GM18867 (cell line): ENCODE measurements around the gene IGFN1.
"Not testable (repeated sequence)": the region's sequence is repeated elsewhere in the genome, so short reads cannot be mapped to it uniquely, and the experiment has no call there.

ENCODE experiments used
- ATAC-seq: cut with Tn5 transposase; IDR thresholded peaks from one replicate; pipeline ENCODE4 v1.9.1; 2021; ENCODE audit warnings: mild to moderate bottlenecking, moderate library complexity; ENCODE audit not compliant: unreplicated experiment

The IGFN1 gene

DNA sequence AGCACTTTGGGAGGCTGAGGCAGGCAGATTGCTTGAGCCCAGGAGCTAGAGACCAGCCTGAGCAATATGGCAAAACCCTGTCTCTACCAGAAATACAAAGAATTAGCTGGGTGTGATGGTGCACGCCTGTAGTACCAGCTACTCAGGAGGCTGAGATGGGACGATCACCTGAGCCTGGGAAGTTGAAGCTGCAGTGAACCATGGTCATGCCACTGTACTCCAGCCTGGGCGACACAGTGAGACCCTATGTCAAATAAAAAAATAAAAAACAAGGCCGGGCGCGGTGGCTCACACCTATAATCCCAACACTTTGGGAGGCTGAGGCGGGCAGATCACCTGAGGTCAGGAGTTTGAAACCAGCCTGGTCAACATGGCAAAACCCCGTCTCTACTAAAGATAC lies 27.6 kb upstream of the IGFN1 start:
- not testable (repeated sequence) for ATAC-seq

DNA sequence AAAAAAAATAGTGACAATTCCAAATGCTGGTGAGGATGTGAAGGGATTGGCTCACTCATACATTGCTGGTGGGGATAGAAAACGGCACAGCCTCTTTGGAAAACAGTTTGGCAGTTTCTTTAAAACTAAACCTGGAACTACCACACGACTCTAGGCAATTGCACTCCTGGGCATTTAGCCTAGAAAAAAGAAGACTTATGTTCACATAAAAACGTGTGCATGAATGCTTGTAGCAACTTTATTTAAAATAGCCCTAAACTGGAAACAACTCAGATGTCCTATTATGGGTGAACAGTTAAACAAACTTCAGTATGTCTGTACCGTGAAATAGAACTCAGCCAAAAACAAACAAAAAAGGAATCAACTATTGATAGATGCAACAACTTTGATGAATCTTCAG lies 26.9 kb upstream of the IGFN1 start:
- no peak for ATAC-seq

DNA sequence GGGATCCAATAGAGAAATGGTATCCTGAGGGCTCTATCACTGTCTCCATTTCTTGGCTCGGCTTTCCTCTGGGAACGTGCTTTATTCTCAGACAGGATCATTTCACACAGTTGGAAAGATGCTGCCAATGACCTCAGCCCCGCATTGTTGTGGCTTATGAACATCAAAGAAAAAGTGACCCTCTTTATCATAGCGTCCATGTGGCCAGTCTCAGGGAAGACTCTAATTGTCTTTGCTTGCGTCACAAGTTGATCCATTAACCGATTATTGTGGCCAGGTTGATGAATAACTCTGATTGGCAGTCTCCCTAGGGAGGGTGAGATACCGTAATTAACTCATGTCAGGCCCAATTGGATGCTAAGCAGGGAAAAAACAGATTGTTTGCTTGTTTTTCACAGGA lies 26.0 kb upstream of the IGFN1 start:
- ATAC-seq, result no peak

DNA sequence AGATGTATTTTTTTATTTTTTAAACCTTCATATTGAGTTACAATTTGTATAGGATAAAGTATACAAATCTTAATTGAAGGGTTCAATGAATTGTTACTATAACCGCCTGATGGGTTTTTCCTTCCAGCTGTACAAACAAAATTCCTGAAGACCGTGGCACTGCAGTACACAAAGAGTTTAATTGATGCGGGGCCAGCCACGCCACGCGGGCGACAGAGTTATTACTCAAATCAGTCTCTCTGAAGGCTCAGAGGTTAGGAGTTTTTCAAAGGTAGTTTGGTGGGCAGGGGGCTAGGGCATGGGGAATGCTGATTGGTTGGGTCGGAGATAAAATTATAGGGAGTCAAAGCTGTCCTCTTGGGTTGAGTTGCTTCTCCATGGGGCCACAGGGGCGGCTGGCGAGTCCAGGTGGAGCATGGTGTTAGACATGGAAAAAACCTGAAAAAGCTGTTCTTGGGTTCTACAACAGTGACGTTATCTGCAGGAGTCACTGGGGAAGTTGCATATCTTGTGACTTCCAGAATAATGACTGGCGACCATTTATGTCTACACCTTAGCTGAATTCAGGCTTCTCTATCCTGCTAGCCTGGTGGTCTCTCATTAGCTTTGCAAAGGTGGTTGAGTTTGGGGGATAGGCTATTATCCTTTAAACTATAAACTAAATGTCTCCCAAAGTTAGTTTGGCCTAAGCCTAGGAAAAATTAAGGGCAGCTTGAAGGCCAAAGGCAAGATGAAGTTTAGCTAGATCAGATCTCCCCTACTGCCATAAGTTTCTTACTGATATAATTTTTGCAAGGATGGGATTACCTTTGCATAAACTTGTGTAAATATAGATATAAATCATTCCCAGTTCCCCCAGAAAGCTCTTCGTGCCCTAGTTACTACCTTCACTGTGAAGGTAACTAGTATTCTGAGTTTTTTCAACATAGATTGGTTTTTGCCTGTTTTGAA lies 23.3 kb upstream of the IGFN1 start:
- no peak for ATAC-seq

DNA sequence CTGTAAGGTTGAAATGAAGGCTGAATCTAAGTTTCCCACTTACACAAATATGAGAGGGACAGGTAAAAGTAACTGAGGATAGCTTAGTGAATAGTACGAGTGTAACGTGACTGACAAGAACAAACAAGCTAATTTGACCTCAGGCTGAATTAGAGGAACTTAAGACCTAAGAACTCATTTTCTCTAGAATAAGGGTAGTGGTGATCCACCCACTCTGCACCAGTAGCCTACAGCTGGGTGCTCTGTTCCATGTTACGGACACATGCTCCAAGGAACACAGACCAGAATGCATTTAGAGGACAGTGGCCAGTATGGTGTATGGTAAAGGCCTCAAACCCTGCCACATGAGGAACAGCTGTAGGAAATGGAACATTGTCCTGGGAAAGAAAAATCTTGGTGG lies 21.4 kb upstream of the IGFN1 start:
- ATAC-seq, result no peak

DNA sequence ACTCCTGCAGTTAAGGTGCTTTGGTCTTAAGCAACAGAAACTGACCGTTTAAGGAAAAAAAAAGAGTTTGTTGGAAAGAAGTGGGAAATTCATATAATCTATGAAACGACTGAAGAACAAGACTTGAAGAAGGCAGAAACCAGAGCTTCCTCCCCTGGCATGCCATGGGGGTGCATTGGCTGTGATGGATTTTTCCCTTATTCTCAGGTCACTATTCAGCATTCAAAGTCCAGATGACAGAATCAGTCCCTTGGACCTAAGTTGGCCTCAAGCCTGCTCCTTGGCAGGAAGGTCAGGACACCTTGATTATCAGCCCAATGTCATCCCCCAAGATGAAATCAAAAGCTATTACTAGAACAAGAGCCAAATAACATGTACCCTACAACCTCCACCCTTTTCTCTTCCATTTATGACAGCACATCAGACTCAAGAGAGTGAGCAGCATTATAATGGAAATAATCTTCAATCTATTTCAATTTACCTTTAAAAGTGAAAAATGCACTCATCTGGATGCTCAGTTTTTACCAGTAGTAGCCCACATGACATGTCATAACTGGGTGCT lies 20.6 kb upstream of the IGFN1 start:
- ATAC-seq, result no peak

DNA sequence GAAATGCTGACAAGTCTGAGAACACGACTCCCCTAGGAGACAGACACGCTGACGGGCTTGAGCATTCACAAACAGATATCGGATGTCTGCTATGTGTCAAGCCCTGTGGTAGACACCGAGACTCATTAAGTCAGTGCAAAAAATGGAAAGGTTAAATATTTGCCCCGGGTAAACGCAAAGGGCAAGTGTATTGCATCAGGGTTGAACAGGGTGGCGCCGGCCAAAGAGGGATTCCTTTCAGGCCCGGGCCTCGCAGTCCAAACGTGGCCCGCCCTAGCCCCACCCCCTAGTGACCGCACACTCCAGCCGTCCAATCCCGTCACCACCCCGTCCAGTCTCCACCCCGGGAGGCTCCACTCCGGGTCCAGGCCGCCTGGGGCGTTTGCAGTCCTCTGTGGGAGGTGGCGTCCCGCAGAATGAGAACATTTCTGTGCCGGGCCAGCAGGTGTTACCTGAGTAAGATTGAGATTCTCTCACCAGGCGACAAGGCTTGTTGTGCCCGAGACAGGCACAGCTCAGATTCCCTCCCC lies 20.0 kb upstream of the IGFN1 start:
- peak; percentile 97 for ATAC-seq

DNA sequence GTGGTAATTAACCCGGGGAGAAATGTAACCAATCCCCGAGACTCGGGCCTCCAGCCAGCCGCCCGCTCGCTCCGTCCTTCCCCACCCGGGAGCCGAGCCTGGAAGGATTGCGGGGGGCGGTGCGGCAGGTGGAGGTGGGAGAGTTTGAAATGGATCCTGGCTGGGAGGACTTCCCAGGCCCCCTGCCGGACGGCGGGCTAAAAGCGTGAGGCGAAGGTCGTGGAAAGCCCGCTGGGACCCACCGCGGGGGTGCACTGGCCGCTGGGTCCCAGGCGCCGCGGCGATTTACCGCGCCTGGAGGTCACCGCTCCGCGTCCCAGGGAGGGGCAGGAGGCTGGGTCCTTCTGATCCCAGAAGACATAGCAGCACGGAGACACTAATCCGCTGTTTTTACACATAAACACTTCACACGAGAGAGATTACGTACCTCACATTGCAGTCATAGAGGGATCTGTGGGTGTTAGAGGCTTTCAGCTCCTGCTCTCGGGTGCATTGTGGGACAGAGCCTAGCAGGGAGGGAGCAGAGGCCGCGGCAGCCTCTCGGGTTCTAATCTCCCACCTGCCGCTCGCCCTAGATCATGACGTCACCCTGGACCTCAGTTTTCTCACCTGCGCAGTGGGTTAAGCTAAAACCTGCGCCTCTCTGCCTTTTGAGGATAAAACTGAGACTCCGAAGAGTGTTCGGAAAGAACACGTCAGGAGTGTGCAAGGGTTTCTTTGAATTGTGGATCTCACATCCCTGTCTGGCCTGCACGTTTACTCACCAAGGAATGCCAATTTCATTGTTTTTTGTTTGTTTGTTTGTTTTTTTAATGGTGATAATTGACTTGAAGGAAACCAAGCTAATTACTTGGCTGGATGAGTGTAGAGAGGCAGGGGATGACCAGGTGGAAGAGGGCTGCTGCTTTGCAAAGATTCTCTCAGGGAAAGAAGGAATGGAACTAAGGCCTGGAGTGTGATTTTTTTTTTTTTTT lies 19.3 kb upstream of the IGFN1 start:
- peak; percentile 36 for ATAC-seq

DNA sequence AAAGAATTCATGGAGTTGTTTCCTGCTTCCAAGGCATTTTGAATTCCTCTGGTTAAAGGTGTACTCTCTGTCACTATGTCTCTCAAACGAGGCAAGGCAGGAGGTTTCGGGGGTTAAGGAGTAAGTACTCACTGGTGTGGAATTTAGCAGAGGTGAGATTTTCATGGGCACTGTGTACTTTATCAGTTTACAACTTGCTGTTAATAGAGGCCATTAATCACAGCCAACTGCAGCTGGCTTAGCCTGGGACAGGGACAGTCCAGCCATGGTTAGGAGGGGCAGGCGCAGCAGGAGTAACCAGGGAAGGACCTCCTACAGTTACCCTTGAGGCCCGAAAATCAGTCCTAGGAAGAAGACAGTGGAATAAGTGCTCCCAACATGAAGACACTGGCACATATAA lies 18.3 kb upstream of the IGFN1 start:
- ATAC-seq, result no peak

DNA sequence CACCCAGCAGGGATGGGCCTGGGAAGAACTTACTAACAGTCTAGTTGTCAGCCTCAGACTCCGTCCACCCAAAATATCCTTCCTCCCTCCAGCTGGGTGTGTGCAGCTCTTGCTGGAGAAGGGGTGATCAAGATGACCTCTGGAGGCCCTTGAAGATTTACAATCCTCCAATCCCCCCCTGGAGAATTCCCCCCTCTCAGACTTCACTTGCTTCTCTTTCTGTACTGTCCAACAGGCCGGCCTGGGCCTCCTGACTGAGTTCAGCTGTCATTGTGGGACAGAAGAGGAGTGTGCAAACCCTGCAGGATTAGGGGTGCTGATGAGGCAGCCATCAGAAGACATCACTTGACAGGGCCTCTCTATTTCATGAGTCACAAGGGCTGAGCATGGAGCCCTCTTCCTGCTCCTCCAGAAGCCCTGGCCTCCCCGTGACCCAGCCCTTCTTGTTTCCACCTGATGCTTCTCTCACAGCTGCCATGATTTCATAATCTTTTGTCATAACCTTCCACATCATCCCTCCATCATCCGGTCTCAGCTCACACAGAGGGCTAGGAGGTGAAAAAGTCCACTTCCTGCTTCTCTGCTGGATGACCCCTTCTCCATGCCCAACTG lies 17.5 kb upstream of the IGFN1 start:
- no peak for ATAC-seq

DNA sequence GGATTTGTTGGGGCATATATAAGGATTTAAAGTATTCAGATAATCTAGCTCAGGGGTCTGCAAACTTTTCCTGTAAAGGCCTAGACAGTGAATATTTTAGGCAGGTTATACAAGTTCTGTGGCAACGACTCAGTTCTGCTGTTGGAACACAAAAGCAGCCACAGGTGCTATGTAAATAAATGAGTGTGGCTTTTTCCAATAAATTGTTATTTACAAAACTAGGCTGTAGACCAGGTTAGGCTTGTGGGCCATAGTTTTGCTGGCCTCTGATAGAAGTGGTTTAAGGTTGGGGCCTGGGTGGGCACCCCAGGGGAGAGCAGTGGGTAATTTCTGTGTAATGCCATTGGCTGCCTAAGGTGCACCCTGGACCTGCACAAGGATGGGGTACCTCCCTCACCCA lies 16.9 kb upstream of the IGFN1 start:
- no peak for ATAC-seq

DNA sequence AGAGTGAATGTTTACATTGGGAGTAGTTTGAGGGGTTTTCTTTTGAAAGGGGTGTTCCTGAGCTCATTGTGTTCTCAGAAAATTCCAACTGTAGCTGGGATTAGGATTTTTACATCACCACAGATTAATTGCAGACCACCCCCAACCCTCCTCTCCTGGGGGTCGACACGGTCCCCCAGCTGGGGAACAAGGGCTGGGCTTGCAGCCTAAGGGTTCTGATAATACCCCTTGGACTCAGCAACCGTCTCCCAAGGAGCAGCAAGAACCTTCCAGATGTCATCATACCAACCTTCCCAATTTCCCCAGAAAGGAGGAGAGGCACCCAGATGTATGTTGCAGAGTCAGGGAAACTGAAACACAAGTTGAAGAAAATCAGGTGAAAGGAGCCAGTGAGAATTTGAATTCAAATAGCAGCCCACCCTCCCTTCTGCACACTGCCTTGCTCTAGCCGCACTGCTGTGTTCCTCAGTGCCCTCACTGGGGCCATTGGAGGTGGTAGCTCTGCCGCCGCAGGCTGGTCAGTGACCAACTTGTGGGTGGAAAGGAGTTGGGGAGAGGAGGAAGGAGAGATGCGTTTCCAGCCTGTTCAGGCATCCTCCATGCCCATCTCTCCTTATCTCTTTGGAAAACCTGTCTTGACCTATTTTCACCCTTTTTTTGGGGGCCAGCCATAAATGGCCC lies 14.7 kb upstream of the IGFN1 start:
- no peak for ATAC-seq

DNA sequence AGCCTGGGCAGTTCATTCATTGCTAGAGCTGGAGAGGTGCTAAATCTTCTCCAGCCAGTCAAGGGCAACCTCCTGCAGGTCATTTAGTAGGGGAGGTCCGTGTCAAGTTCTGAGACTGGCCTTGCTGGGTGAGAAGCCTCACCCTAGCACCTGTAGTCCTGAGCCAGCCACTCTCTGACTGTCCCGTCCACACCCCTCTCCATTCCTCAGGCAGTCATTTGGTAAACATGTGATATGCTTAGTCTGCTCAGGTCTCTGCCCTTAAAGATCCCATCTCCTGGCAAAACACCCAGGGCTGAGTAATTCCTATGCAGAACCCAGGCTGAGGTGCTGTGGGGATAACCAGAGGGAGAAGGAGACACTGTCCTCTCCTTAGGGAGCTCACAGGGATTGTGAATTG lies 13.7 kb upstream of the IGFN1 start:
- no peak for ATAC-seq

DNA sequence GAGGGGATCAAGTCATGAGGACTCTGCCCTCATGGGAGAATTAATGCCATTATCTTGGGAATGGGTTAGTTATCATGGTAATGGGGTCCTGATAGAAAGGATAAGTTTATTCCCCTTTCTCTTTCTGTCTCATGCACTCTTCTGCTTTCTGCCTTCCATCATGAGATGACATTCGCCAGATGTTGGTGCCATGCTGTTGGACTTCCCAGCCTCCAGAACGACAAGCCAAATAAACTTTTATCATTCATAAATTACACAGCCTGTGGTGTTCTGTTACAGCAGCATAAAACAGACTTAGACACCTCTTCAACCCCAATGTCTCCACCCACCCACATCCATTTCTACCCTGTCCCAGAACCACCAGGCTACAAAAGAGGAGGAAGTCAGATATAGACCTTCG lies 11.9 kb upstream of the IGFN1 start:
- ATAC-seq, result no peak

DNA sequence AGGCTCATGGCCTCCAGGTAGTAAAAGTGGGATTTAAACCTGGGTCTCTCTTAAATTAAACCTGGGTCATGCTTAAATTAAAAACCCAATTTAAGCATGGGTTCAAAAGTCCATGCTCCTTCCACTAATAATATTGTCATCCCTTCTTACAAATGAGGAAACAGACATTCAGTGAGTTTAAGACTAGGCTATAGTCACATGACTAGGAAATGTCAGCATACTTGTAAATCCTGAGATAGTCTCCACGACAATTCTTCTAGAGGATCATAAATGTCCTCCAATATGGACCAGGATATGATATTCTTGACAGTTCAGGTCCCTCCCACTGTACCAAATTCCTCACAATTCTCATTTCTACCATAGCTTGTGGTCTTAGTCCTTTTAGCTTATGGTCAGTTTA lies 10.5 kb upstream of the IGFN1 start:
- no peak for ATAC-seq

DNA sequence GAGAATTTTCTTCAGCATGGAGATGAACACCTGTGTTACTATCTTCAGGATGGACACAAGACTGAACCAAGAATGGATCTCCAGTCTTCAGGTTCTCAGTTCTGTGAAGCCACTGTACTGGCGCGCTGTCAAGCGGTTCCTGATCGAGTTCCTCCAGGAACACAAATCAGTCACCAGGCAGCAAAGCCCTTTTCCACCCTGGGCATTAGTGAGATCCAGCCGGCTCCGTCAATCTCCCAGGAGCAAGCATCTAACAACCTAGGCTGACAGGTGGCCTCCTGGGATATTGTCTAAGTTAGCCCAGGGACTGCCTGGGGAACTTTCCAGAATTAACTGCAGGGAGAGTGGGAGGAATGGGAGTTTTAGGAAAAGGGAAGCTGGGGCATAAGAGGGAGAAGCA lies 9.7 kb upstream of the IGFN1 start:
- ATAC-seq, result no peak

DNA sequence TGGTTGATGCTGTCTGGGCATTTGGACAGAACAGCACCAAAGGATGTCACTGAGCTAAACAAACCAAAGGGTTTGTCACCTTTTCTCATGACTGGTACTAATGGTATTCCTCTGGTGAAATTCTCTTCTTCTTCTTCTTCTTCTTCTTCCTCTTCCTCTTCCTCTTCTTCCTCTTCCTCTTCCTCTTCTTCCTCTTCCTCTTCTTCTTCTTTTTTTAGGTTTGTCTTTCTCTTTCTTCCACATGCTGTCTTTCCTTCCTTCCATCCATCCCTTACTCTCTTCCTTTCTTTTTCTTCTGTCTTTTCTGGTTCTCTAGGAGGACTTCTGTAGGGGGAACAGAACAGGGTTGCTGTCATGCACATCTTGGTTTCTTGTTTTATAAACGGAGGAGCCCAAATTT lies 9.3 kb upstream of the IGFN1 start:
- no peak for ATAC-seq

DNA sequence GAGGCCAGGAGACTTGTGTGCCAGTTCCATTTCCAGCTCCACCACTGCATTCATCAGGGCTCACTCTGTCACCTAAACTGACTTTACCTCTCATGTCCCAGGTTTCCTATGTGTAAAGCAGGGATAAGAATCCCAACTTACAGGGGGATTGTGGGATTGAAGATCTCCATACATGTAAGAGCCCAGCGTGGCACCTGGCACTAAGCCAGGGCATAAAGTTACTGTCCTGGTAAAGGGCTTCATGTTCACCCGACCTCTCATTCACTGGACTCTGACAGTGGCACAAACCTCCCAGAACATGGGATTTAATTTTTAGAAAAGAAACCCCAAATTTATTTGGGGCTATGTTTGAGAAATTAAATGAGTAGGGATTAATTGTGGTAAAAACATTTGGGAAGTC lies 8.9 kb upstream of the IGFN1 start:
- ATAC-seq, result no peak

DNA sequence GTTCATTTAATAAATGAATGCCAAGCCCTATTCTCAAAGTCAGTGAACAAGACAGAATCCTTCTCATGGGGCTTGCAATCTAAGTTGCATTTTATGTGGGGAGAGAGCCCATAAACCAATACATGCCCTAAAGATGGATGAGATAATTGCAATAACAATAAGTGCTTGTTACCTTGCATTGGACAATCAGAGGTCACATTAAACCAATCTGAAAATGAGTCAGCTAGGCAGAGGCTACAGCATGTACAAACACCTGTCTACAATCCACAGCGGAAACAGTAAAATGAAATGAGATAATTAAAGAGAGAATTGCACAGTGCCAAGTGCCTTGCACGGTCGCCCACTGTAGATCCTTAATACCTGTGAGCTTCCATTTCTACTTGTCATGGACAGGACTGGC lies 7.4 kb upstream of the IGFN1 start:
- no peak for ATAC-seq

DNA sequence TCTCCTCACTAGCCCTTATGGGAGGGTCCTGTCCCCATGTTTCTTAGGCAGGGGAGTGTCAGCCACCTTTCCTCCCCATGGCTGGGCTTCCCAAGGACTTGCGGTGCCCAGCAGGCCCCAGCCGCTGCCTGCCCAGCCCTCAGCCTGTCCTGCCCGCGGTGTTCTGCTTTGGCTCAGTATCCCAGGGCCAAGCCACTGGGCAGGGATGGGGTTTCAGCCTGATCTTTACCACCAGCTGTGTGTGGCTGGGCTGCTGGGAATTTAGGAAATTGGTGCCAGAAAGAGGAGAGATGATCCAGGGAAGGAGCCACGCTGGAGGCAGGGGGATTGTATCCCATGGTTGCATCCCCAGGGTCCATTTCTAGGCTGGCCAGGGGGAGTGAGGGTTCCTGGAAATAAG lies 6.9 kb upstream of the IGFN1 start:
- no peak for ATAC-seq
